ENCODE data around the gene PKIG. TPM values are rescaled to one million over a fixed set of nuclear protein-coding genes. Genes with fewer than 3 reads are reported as not detected.

PKIG gene
- total and polyA plus RNA-seq, 9 of the 15 experiments (the other 6 are each of a cell fraction or from before 2014, with no cell fraction given), result 0.13 to 7.0 (median 4.7) TPM

DNA sequence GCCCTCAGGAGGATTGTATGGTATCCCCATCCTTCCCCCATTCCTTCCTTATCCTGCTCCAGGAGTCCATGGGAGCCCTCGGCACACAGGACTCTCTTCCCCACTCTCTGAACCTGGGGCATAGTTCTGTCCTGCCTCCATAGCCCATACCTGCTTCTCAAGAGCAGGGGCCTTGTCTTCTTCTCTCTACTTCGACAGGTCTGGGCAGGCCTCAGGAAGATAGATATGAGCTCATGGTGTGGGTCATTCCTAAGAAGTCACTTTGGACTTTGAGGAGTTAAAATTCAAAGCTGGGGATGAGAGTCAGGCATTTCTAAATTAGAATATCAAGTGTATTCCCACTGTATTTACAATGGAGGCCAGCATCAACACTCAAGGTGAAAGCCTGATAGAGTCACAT is 77.6 kb downstream of the PKIG start:
- in situ Hi-C loops (cut with MboI) (no loop called here), intact Hi-C loops (cut with micrococcal nuclease) (no loop called here)
- no peaks in the 10 kb centered on the region for H4K20me1 ChIP-seq (replicated peaks; ENCODE audit: control insufficient read depth, insufficient read depth, low read length)
- no peak overlapping the region for H3K4me2 ChIP-seq (ENCODE audit: insufficient read depth, low read length)
- WGBS (ENCODE audit: insufficient coverage, low coverage, missing lambda C conversion rate), result 4% methylated on average over 2 of the region's 2 CpGs
- H3K27me3 ChIP-seq (ENCODE audit: control insufficient read depth in 2 of 2, insufficient read depth in 2 of 2, low read length in 2 of 2), result peaks cover 4 to 22% of the 10 kb centered on the region in 2 experiments; a peak in 4 of 5 replicates
- H3K27ac ChIP-seq (ENCODE audit: extremely low read depth, low read depth, low read length), result no peak overlapping the region
- DNase-seq (ENCODE audit: extremely low read depth in 1 of 4, low spot score in 3 of 4) (no peak), FAIRE-seq (no peak), ATAC-seq (no peak)
- no peak overlapping the region for H3K9ac ChIP-seq (ENCODE audit: insufficient read depth in 1 of 2, low read depth in 2 of 2, low read length in 2 of 2)
- POLR2A ChIA-PET, result no interaction called here
- no peak for TF ChIP-seq ZNF561 (CRISPR knock-in tag; conservative IDR thresholded peaks at IDR 0.05)
- no peak for TF ChIP-seq NRF1 (conservative IDR thresholded peaks at IDR 0.05 in 1 of 2, IDR thresholded peaks at IDR 0.05 in 1 of 2)
- TF ChIP-seq GATAD2A (IDR thresholded peaks at IDR 0.05), result no peak
- TF ChIP-seq CTCF (IDR thresholded peaks at IDR 0.05 in 2 of 3, conservative IDR thresholded peaks at IDR 0.05 in 1 of 3; ENCODE audit: insufficient read depth in 2 of 3, low read depth in 1 of 3, low read length in 3 of 3), result no peak
- TF ChIP-seq HNRNPK (IDR thresholded peaks at IDR 0.05; ENCODE audit: low read depth, low read length, poor library complexity, severe bottlenecking), result no peak
- TF ChIP-seq COPS2 (conservative IDR thresholded peaks at IDR 0.05), result no peak
- no peak for TF ChIP-seq ZNF277 (CRISPR knock-in tag; IDR thresholded peaks at IDR 0.05; ENCODE audit: borderline replicate concordance)
- no peak for TF ChIP-seq FOXA1 (IDR thresholded peaks at IDR 0.05; ENCODE audit: borderline replicate concordance)
- TF ChIP-seq, protein P1, sequence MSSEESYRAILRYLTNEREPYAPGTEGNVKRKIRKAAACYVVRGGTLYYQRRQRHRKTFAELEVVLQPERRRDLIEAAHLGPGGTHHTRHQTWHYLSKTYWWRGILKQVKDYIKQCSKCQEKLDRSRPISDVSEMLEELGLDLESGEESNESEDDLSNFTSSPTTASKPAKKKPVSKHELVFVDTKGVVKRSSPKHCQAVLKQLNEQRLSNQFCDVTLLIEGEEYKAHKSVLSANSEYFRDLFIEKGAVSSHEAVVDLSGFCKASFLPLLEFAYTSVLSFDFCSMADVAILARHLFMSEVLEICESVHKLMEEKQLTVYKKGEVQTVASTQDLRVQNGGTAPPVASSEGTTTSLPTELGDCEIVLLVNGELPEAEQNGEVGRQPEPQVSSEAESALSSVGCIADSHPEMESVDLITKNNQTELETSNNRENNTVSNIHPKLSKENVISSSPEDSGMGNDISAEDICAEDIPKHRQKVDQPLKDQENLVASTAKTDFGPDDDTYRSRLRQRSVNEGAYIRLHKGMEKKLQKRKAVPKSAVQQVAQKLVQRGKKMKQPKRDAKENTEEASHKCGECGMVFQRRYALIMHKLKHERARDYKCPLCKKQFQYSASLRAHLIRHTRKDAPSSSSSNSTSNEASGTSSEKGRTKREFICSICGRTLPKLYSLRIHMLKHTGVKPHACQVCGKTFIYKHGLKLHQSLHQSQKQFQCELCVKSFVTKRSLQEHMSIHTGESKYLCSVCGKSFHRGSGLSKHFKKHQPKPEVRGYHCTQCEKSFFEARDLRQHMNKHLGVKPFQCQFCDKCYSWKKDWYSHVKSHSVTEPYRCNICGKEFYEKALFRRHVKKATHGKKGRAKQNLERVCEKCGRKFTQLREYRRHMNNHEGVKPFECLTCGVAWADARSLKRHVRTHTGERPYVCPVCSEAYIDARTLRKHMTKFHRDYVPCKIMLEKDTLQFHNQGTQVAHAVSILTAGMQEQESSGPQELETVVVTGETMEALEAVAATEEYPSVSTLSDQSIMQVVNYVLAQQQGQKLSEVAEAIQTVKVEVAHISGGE (CRISPR knock-in tag; IDR thresholded peaks at IDR 0.05), result no peak
- TF ChIP-seq, protein P2, sequence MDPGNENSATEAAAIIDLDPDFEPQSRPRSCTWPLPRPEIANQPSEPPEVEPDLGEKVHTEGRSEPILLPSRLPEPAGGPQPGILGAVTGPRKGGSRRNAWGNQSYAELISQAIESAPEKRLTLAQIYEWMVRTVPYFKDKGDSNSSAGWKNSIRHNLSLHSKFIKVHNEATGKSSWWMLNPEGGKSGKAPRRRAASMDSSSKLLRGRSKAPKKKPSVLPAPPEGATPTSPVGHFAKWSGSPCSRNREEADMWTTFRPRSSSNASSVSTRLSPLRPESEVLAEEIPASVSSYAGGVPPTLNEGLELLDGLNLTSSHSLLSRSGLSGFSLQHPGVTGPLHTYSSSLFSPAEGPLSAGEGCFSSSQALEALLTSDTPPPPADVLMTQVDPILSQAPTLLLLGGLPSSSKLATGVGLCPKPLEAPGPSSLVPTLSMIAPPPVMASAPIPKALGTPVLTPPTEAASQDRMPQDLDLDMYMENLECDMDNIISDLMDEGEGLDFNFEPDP (CRISPR knock-in tag; IDR thresholded peaks at IDR 0.05), result no peak
- no peak for TF ChIP-seq KDM5B (IDR thresholded peaks at IDR 0.05; ENCODE audit: insufficient replicate concordance, low read depth, low read length)
- TF ChIP-seq GATAD2B (IDR thresholded peaks at IDR 0.05; ENCODE audit: borderline replicate concordance), result no peak
- no peaks in the 10 kb centered on the region for H3K79me2 ChIP-seq (ENCODE audit: control insufficient read depth, insufficient read depth, low read length)
- no peak overlapping the region for H3K4me3 ChIP-seq
- BruUV-seq (replicated peaks), result no TSS peak
- no peaks in the 10 kb centered on the region for H3K4me1 ChIP-seq (replicated peaks in 1 of 2; ENCODE audit: control insufficient read depth in 2 of 2, insufficient read depth in 2 of 2, low read length in 2 of 2)
- no peaks in the 10 kb centered on the region for H3K9me1 ChIP-seq (ENCODE audit: control insufficient read depth, insufficient read depth, low read length)
- no peak overlapping the region for H2AFZ ChIP-seq (ENCODE audit: low read depth, low read length)
- no peaks in the 10 kb centered on the region for H3K9me3 ChIP-seq (replicated peaks; ENCODE audit: control insufficient read depth, insufficient read depth, low read depth, low read length)
- H3K36me3 ChIP-seq (ENCODE audit: control insufficient read depth, insufficient read depth, low read length), result no peaks in the 10 kb centered on the region
- CTCF ChIA-PET (ENCODE audit: low intra/inter-chr PET ratio), result no interaction called here

All from K562 (cell line).